Peyer's patch (tissue), 4 donors: ENCODE results near the gene PRPF40A. TPM values are rescaled to one million over a fixed set of nuclear protein-coding genes. Genes with fewer than 3 reads are reported as not detected.
A peak's percentile ranks its signal among the peaks of the same experiment; 100 is the strongest.
"Not testable (repeated sequence)": the region's sequence is repeated elsewhere in the genome, so short reads cannot be mapped to it uniquely, and the experiment has no call there.

Experiments
- DNase-seq, 3 donors: peaks; one replicate each; pipeline ENCODE4 v3.0.0-alpha.2; 2017 to 2019
- H3K27ac ChIP-seq, 4 donors: fragments of 200-600 bp; sonication (generic); one replicate each; pipeline ENCODE4 v1.5.1; 2016 to 2019
- H3K27me3 ChIP-seq, 2 donors: fragments of 200-600 bp; sonication (generic); one replicate each; pipeline ENCODE4 v1.5.1; 2019
- H3K36me3 ChIP-seq, 3 donors: fragments of 200-600 bp; sonication (generic); one replicate each; pipeline ENCODE4 v1.5.1; 2016 to 2019
- H3K4me1 ChIP-seq, 4 donors: fragments of 200-600 bp; sonication (generic); one replicate each; pipeline ENCODE4 v1.5.1; 2016 to 2019
- H3K4me3 ChIP-seq, 4 donors: fragments of 200-600 bp; sonication (generic); 1 replicate in 3 of 4; 2 replicates in 1 of 4; pipeline ENCODE4 v1.5.1; 2016 to 2019; ENCODE audit warnings: mild to moderate bottlenecking in 1 of 4
- H3K9me3 ChIP-seq, 4 donors: fragments of 200-600 bp; sonication (generic); one replicate each; pipeline ENCODE4 v1.5.1; 2016 to 2019; ENCODE audit warnings: mild to moderate bottlenecking in 1 of 4
- POLR2A ChIP-seq, 2 donors: fragments of 450-650 bp; IDR thresholded peaks; one replicate each; pipeline ENCODE4 v1.5.1; 2017; ENCODE audit warnings: antibody characterized with exemption in 2 of 2, mild to moderate bottlenecking in 2 of 2, moderate library complexity in 2 of 2
- total RNA-seq, 4 donors: library from RNA; depleted of rRNA; stranded (reverse); fragments of >200 nt; gene quantifications; one replicate each; pipeline ENCODE4 v1.1.0, GENCODE V29; 2016
- TF ChIP-seq, protein P1 (sequence below), 6 experiments: fragments of 450-650 bp in 4 of 6; fragments of 200-600 bp in 2 of 6; sonication (generic) in 1 of 6; IDR thresholded peaks; one replicate each; pipeline ENCODE4 v1.5.1; 2017 to 2019; ENCODE audit warnings: antibody characterized with exemption in 6 of 6, mild to moderate bottlenecking in 3 of 6, moderate library complexity in 1 of 6

The PRPF40A gene
- total RNA-seq, 4 donors from 2014 or later, result 86.6 to 112 (median 97.1) TPM

DNA sequence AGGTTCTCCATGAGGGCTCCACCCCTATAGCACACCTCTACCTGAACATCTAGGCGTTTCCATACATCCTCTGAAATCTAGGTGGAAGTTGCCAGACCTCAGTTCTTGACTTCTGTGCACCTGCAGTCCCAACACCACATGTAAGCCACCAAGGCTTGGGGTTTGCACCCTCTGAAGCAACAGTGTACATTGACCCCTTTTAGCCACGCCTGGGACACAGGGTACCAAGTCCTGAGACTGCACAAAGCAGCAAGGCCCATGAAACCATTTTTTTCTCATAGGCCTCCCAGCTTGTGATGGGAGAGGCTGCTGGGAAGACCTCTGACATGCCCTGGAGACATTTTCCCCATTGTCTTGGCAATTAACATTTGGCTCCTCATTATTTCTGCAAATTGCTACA is 21.2 kb upstream of the PRPF40A start:
- no peak overlapping the region for H3K4me3 ChIP-seq
- TF ChIP-seq, protein P1, sequence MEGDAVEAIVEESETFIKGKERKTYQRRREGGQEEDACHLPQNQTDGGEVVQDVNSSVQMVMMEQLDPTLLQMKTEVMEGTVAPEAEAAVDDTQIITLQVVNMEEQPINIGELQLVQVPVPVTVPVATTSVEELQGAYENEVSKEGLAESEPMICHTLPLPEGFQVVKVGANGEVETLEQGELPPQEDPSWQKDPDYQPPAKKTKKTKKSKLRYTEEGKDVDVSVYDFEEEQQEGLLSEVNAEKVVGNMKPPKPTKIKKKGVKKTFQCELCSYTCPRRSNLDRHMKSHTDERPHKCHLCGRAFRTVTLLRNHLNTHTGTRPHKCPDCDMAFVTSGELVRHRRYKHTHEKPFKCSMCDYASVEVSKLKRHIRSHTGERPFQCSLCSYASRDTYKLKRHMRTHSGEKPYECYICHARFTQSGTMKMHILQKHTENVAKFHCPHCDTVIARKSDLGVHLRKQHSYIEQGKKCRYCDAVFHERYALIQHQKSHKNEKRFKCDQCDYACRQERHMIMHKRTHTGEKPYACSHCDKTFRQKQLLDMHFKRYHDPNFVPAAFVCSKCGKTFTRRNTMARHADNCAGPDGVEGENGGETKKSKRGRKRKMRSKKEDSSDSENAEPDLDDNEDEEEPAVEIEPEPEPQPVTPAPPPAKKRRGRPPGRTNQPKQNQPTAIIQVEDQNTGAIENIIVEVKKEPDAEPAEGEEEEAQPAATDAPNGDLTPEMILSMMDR (IDR thresholded peaks at IDR 0.05), result no peak
- TF ChIP-seq POLR2A (IDR thresholded peaks at IDR 0.05), result no peak
- H3K9me3 ChIP-seq, result no peaks in the 10 kb centered on the region
- H3K27ac ChIP-seq, result no peak overlapping the region
- H3K4me1 ChIP-seq, result no peaks in the 10 kb centered on the region
- no peaks in the 10 kb centered on the region for H3K27me3 ChIP-seq
- peaks cover 0 to 35% (median 0%) of the 10 kb centered on the region in 3 donors for H3K36me3 ChIP-seq
- DNase-seq, result peak in 1 of 3 donors; percentile 64

GRCh38 chr2:152737509-152737908 is 20.2 kb upstream of the PRPF40A start:
- H3K4me1 ChIP-seq, H3K27ac ChIP-seq, H3K27me3 ChIP-seq, H3K4me3 ChIP-seq, DNase-seq, H3K9me3 ChIP-seq: not testable (repeated sequence)
- H3K36me3 ChIP-seq, result peaks cover 0 to 35% (median 0%) of the 10 kb centered on the region in 3 donors

GRCh38 chr2:152730591-152731333 is 13.5 kb upstream of the PRPF40A start:
- TF ChIP-seq POLR2A (IDR thresholded peaks at IDR 0.05), result no peak
- TF ChIP-seq, protein P1 (IDR thresholded peaks at IDR 0.05), result no peak
- DNase-seq, result peak in 2 of 3 donors; percentile 28 to 67
- Histone ChIP-seq H3K36me3 (peaks cover 0 to 7% (median 0%) of the 10 kb centered on the region in 3 donors), H3K4me3 (no peak overlapping the region), H3K27ac (no peak overlapping the region), H3K4me1 (no peaks in the 10 kb centered on the region), H3K27me3 (no peaks in the 10 kb centered on the region), H3K9me3 (no peaks in the 10 kb centered on the region)

GRCh38 chr2:152729844-152730243 is 12.6 kb upstream of the PRPF40A start:
- Histone ChIP-seq H3K36me3 (no peaks in the 10 kb centered on the region), H3K27me3 (no peaks in the 10 kb centered on the region), H3K4me1 (no peaks in the 10 kb centered on the region), H3K27ac (no peak overlapping the region), H3K9me3 (no peaks in the 10 kb centered on the region), H3K4me3 (no peak overlapping the region)
- TF ChIP-seq POLR2A (IDR thresholded peaks at IDR 0.05), result no peak
- TF ChIP-seq, protein P1 (IDR thresholded peaks at IDR 0.05), result no peak
- no peak for DNase-seq

DNA sequence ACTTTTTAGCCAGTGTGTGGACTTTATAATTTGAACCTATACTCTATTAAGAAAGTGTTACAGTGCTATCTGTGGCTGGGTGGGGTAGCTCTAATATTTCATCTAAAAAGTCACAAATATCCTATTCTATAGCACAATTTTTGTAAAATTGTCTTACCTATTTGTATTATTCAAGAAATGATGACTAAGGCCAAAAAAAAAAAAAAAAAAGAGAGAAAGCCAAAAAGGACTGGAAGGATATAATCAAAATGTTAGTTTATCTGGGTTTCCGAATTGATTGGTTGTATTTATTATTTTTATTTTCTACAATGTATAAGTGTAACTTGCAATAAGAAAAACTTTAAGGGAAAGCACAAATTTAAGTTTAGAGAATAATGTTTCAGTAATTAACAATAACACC is 6.7 kb upstream of the PRPF40A start:
- TF ChIP-seq POLR2A (IDR thresholded peaks at IDR 0.05), result no peak
- TF ChIP-seq, protein P1 (IDR thresholded peaks at IDR 0.05), result no peak
- H3K36me3 ChIP-seq, result no peaks in the 10 kb centered on the region
- DNase-seq, result no peak

GRCh38 chr2:152722639-152723038 is 5.4 kb upstream of the PRPF40A start:
- not testable (repeated sequence) for H3K36me3 ChIP-seq, H3K4me3 ChIP-seq, H3K9me3 ChIP-seq, DNase-seq, H3K27me3 ChIP-seq, H3K27ac ChIP-seq
- H3K4me1 ChIP-seq, result peaks cover 0 to 19% (median 0%) of the 10 kb centered on the region in 4 donors

More for the DNA sequence above, 6.7 kb upstream of the PRPF40A start:
- Histone ChIP-seq H3K27me3 (no peaks in the 10 kb centered on the region), H3K27ac (no peak overlapping the region), H3K4me3 (no peak overlapping the region), H3K4me1 (peaks cover 0 to 19% (median 0%) of the 10 kb centered on the region in 4 donors), H3K9me3 (no peaks in the 10 kb centered on the region)
